B cell (primary cell): ENCODE data around the gene RAB15. TPM values are rescaled to one million over a fixed set of nuclear protein-coding genes. Genes with fewer than 3 reads are reported as not detected.

Experiments used
- ATAC-seq: fragments of 200-7000 bp; cut with Tn5 transposase; one replicate; pipeline ENCODE4 v1.10.0; 2021; ENCODE audit warnings: low read depth, mild to moderate bottlenecking, moderate number of reproducible peaks, moderate library complexity
- CTCF ChIA-PET: fragments of 350-600 bp; sonication (Branson Sonifier 250); formaldehyde crosslinking; loops from one replicate; lab custom pipeline; 2021; ENCODE audit warnings: antibody characterized with exemption, inconsistent platforms; lab: Charles Lee
- POLR2A ChIA-PET: fragments of 350-600 bp; sonication (Branson Sonifier 250); formaldehyde crosslinking; loops from one replicate; lab custom pipeline; 2021; ENCODE audit warnings: antibody characterized with exemption; lab: Charles Lee
- DNase-seq: peaks from one replicate; pipeline ENCODE4 v3.0.0; 2013
- H2AFZ ChIP-seq: 2 replicates; pipeline ENCODE4 v1.6.1; 2012; ENCODE audit warnings: mild to moderate bottlenecking, low read depth, low read length; ENCODE audit not compliant: insufficient read depth, poor library complexity, severe bottlenecking
- H3K27ac ChIP-seq, 2 donors: 1 replicate in 1 of 2; 2 replicates in 1 of 2; pipeline ENCODE4 v1.5.1; 2012 to 2013; ENCODE audit warnings: low read length in 2 of 2, mild to moderate bottlenecking in 2 of 2, moderate library complexity in 1 of 2
- H3K27me3 ChIP-seq, 4 experiments: fragments of 200-600 bp in 1 of 4; sonication (generic) in 1 of 4; replicated peaks in 1 of 4; 1 replicate in 2 of 4; 2 replicates in 2 of 4; pipeline versions ENCODE4 v1.6.1 to v1.7.0; 2013 to 2016; ENCODE audit warnings: low read length in 3 of 4, mild to moderate bottlenecking in 2 of 4, mixed read lengths in 1 of 4, moderate library complexity in 1 of 4; ENCODE audit not compliant: insufficient read depth in 4 of 4, control insufficient read depth in 3 of 4; ENCODE audit errors: control extremely low read depth in 1 of 4
- H3K36me3 ChIP-seq, 2 experiments: replicated peaks in 1 of 2; 1 replicate in 1 of 2; 2 replicates in 1 of 2; pipeline versions ENCODE4 v1.6.1 to v1.7.1; 2013; ENCODE audit warnings: low read length in 1 of 2; ENCODE audit not compliant: insufficient read depth in 2 of 2, control insufficient read depth in 1 of 2; ENCODE audit errors: control extremely low read depth in 1 of 2, extremely low read depth in 1 of 2
- H3K4me1 ChIP-seq, 2 donors: fragments of 200-600 bp in 1 of 2; sonication (generic) in 1 of 2; 1 replicate in 1 of 2; 2 replicates in 1 of 2; pipeline versions ENCODE4 v1.5.1 to v1.6.1; 2013 to 2017; ENCODE audit warnings: low read length in 2 of 2; ENCODE audit not compliant: control insufficient read depth in 2 of 2, insufficient read depth in 2 of 2
- H3K4me2 ChIP-seq: replicated peaks from 2 replicates; pipeline ENCODE3; 2012; ENCODE audit warnings: mild to moderate bottlenecking, low read depth, low read length; ENCODE audit not compliant: poor library complexity, severe bottlenecking
- H3K4me3 ChIP-seq, 5 experiments: fragments of 200-600 bp in 1 of 5; sonication (generic) in 1 of 5; 1 replicate in 3 of 5; 2 replicates in 2 of 5; pipeline versions ENCODE4 v1.5.1 to v1.7.0; 2011 to 2016; ENCODE audit warnings: low read length in 4 of 5, mild to moderate bottlenecking in 4 of 5, low read depth in 2 of 5, control low read depth in 1 of 5, moderate library complexity in 1 of 5; ENCODE audit not compliant: insufficient read depth in 1 of 5; ENCODE audit errors: control extremely low read depth in 1 of 5, extremely low read depth in 1 of 5
- H3K79me2 ChIP-seq: fragments of 200-600 bp; sonication (generic); one replicate; pipeline ENCODE4 v1.6.0; 2016; ENCODE audit warnings: low read length; ENCODE audit not compliant: control insufficient read depth, insufficient read depth
- H3K9ac ChIP-seq: fragments of 200-600 bp; sonication (generic); 2 replicates; pipeline ENCODE4 v1.6.1; 2017; ENCODE audit warnings: mild to moderate bottlenecking, low read length, moderate library complexity
- H3K9me3 ChIP-seq, 3 donors: one replicate each; pipeline versions ENCODE4 v1.6.1 to v1.7.1; 2013; ENCODE audit warnings: low read length in 2 of 3; ENCODE audit not compliant: control insufficient read depth in 2 of 3, insufficient read depth in 1 of 3; ENCODE audit errors: control extremely low read depth in 1 of 3
- H4K20me1 ChIP-seq: 2 replicates; pipeline ENCODE4 v1.6.0; 2012; ENCODE audit warnings: mild to moderate bottlenecking, low read length; ENCODE audit not compliant: insufficient read depth, control insufficient read depth, poor library complexity, severe bottlenecking
- H3K27ac Mint-ChIP-seq: one replicate; pipeline ENCODE4 v1.8.0; 2021; ENCODE audit warnings: mixed read lengths
- H3K27me3 Mint-ChIP-seq: one replicate; pipeline ENCODE4 v1.8.0; 2021; ENCODE audit warnings: mixed read lengths
- H3K4me1 Mint-ChIP-seq: one replicate; pipeline ENCODE4 v1.8.0; 2021; ENCODE audit warnings: mixed read lengths
- H3K4me3 Mint-ChIP-seq: one replicate; pipeline ENCODE4 v1.8.0; 2021; ENCODE audit warnings: mixed read lengths
- H3K9me3 Mint-ChIP-seq: one replicate; pipeline ENCODE4 v1.8.0; 2022; ENCODE audit warnings: mixed read lengths; ENCODE audit not compliant: insufficient read depth
- CTCF ChIP-seq: fragments of 200-600 bp; IDR thresholded peaks from one replicate; pipeline ENCODE4 v1.8.0; 2022; ENCODE audit warnings: antibody characterized with exemption, mild to moderate bottlenecking
- EZH2 ChIP-seq: IDR thresholded peaks from 2 replicates; pipeline ENCODE4 v1.6.1; 2012; ENCODE audit warnings: borderline replicate concordance, low read depth, mild to moderate bottlenecking, moderate library complexity, low read length; ENCODE audit not compliant: insufficient read depth, poor library complexity, severe bottlenecking
- WGBS: methylation state at CpG from one replicate; pipeline ENCODE4 v1.1.5; 2013; ENCODE audit warnings: missing lambda C conversion rate; ENCODE audit not compliant: insufficient coverage; 5-methylcytosine and 5-hydroxymethylcytosine counted together
- intact Hi-C: fragments of 100-400 bp; cut with micrococcal nuclease; formaldehyde crosslinking; loops from one replicate; pipeline ENCODE4 v1.10.0; 2022
- polyA plus RNA-seq: library from polyadenylated mRNA; depleted of rRNA; stranded (reverse); fragments of >200 nt; gene quantifications from 2 replicates; pipeline ENCODE4 v1.2.3, GENCODE V29; 2012
- total RNA-seq, 2 donors: library from RNA; stranded (reverse); fragments of 120-200 nt in 1 of 2; gene quantifications; 1 replicate in 1 of 2; 2 replicates in 1 of 2; pipeline versions ENCODE4 v1.2.3 to v1.2.4, GENCODE V29; 2013 to 2022

Gene RAB15
- total and polyA plus RNA-seq, 2 donors (not counting 1 experiment from before 2014, with no cell fraction given) = 0.17 to 0.19 TPM

DNA sequence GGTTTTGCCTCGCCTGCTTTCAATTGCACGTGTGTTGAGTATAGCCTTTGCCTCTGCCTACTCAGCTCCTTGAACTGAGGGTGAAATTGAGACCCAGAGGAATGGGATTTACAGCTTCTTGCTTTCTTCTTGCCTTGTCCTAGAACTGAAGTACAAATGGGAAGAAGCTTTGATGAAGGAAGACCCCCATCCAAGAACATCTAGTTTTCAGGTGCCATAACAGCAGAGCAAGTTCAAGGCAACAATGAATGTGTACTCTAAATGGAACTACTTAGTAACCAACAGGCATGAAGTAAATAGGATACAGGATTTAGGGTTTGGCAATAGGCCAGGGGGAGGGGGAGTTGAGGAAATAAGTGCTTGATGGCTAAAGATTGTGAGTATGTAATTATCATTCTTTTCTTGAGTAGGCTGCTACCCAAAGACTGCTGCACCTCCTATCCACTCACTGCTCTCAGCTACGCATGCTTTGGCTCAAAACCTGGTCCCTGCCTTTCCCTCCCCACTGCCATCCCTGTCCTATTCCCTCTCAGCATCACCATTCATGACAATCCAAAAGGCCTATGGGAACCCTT lies 31.7 kb downstream of the RAB15 start:
- Mint-ChIP-seq H3K27me3 (no peaks in the 10 kb centered on the region), H3K27ac (no peak overlapping the region), H3K9me3 (no peaks in the 10 kb centered on the region), H3K4me3 (no peak overlapping the region), H3K4me1 (peaks cover 26% of the 10 kb centered on the region)
- peaks cover 10 to 13% of the 10 kb centered on the region in 2 donors for H3K4me1 ChIP-seq
- CTCF ChIA-PET = no interaction called here
- ATAC-seq (no peak), DNase-seq (no peak)
- peaks cover 4% of the 10 kb centered on the region for H4K20me1 ChIP-seq
- H3K4me3 ChIP-seq = no peak overlapping the region
- intact Hi-C loops = no loop called here
- no peaks in the 10 kb centered on the region for H3K27me3 ChIP-seq
- peaks cover 0 to 9% of the 10 kb centered on the region in 2 experiments for H3K36me3 ChIP-seq
- no peak overlapping the region for H3K4me2 ChIP-seq
- POLR2A ChIA-PET = no interaction called here
- no peaks in the 10 kb centered on the region for H3K79me2 ChIP-seq
- H3K27ac ChIP-seq = no peak overlapping the region
- H2AFZ ChIP-seq = no peak overlapping the region
- TF ChIP-seq CTCF (no peak), EZH2 (no peak)
- H3K9me3 ChIP-seq = no peaks in the 10 kb centered on the region
- WGBS = 100% methylated on average over 3 of the region's 3 CpGs
- no peak overlapping the region for H3K9ac ChIP-seq

- H3K27me3 Mint-ChIP-seq = no peaks in the 10 kb centered on the region
- H3K36me3 ChIP-seq = peaks cover 0 to 9% of the 10 kb centered on the region in 2 experiments
- no peak overlapping the region for H3K4me3 ChIP-seq
- peaks cover 4% of the 10 kb centered on the region for H4K20me1 ChIP-seq
- no peak overlapping the region for H3K27ac Mint-ChIP-seq
- H3K9me3 Mint-ChIP-seq = no peaks in the 10 kb centered on the region
- no peak for DNase-seq
- intact Hi-C loops = no loop called here
- ChIA-PET POLR2A (no interaction called here), CTCF (no interaction called here)
- no peak overlapping the region for H3K4me2 ChIP-seq
- ATAC-seq = no peak
- no peak overlapping the region for H2AFZ ChIP-seq
- TF ChIP-seq EZH2 (no peak), CTCF (no peak)
- no peaks in the 10 kb centered on the region for H3K9me3 ChIP-seq
- no peak overlapping the region for H3K27ac ChIP-seq
- no peaks in the 10 kb centered on the region for H3K27me3 ChIP-seq
- H3K4me1 ChIP-seq = peaks cover 10 to 13% of the 10 kb centered on the region in 2 donors
- 40% methylated on average over 1 of the region's 3 CpGs for WGBS
- no peak overlapping the region for H3K4me3 Mint-ChIP-seq
- peaks cover 25% of the 10 kb centered on the region for H3K4me1 Mint-ChIP-seq
- H3K79me2 ChIP-seq = no peaks in the 10 kb centered on the region
- no peak overlapping the region for H3K9ac ChIP-seq
Measured at GRCh38 chr14:64939817-64940190, 32.3 kb downstream of the RAB15 start.
